ENCODE data around the gene CFDP1. TPM values are rescaled to one million over a fixed set of nuclear protein-coding genes. Genes with fewer than 3 reads are reported as not detected.

Gene CFDP1
- 37.7 and 42.6 TPM in 2 replicates for total RNA-seq

DNA sequence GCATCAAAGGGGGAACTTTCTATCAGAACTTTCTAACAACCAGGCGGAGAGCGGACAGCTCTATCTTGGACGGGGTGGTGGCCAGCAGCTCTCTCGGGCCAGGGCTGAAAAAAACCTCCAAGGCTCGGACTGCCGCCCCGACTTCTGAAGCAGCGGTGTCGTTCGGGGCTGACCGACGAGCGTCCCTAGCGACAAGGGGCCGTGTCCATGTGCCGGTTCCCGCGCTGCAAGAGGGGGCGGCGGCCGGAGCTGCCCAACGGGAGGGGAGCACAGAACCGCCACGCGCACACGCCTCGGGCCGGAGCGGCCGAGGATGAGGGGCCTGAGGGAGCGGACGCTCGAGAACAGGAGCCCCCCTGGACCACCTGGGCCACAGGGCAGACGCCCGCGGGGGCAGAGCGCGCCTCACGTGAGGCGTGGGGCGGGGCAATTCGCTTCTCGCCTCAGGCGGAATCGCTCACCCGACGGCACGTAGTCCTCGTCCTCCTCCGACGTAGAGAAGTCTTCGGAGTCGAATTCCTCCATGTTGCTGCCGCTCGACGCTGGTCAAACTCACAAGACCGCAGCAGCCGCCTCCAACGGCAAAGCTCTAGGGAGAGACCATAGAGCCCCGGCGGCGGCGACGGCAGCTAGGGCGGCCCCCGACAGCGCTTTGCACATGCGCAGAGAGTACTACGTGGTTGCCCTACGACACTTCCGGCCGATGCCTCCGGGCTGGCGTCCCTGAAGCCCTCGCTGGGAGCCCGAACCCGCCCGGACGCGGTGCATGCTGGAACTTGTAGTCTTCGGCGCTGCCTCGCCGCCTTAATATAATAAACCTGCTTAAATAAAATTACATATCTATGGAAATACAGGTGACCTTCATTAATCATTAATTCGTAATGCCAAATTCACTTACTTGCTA is at the start of gene CFDP1:
Gene CFDP1 (minus strand): TSS at position 676 of the 904 bp plus-strand sequence. CDS start 151 bp downstream, at position 525.

GRCh38 chr16:75464122-75464918 is 31.0 kb upstream of the CFDP1 start, which contains the start of gene TMEM170A:
TSS of gene TMEM170A (minus strand) at chr16:75464689. CDS start at chr16:75464600, 89 bp downstream.

GRCh38 chr16:75251280-75252048 is 181.8 kb downstream of the CFDP1 start, which contains the start of gene BCAR1:
TSS of gene BCAR1 (minus strand) at chr16:75251624. CDS start at chr16:75251482, 142 bp downstream.

Small RNA genes lying within 50 kb of the gene (small RNA-seq; reads per million reads assigned to genes)
- gene RF00598 = not detected
- not detected for gene RNU6-758P

Other genes starting within 250 kb of the CFDP1 start
- not detected in 2 replicates for gene CTRB2, start 226.3 kb downstream of the CFDP1 start, total RNA-seq
- not detected in 2 replicates for gene CTRB1, start 214.5 kb downstream of the CFDP1 start, total RNA-seq
- gene BCAR1, start 181.9 kb downstream of the CFDP1 start, total RNA-seq = 37.8 and 42.4 TPM in 2 replicates
- 9.2 and 18.2 TPM in 2 replicates for gene TMEM170A, start 31.2 kb upstream of the CFDP1 start, total RNA-seq
- 0.37 and 0.98 TPM in 2 replicates for gene CHST6, start 61.9 kb upstream of the CFDP1 start, total RNA-seq
- 0.20 and 0.73 TPM in 2 replicates for gene CHST5, start 102.6 kb upstream of the CFDP1 start, total RNA-seq
- 15.4 and 18.8 TPM in 2 replicates for gene TMEM231, start 122.7 kb upstream of the CFDP1 start, total RNA-seq
- gene GABARAPL2, start 132.9 kb upstream of the CFDP1 start, total RNA-seq = 21.3 and 22.5 TPM in 2 replicates
- 54.7 and 72.1 TPM in 2 replicates for gene ADAT1, start 189.8 kb upstream of the CFDP1 start, total RNA-seq
- 158 and 161 TPM in 2 replicates for gene KARS1, start 214.2 kb upstream of the CFDP1 start, total RNA-seq
- 23.1 and 26.8 TPM in 2 replicates for gene TERF2IP, start 214.3 kb upstream of the CFDP1 start, total RNA-seq
- not detected in 2 replicates for gene CPHXL2, start 243.5 kb upstream of the CFDP1 start, total RNA-seq

Measured in subcutaneous preadipocyte (primary cell).